Naive thymus-derived CD4-positive, alpha-beta T cell (primary cell): Measurements from ENCODE around the gene MMADHC. TPM values are rescaled to one million over a fixed set of nuclear protein-coding genes. Genes with fewer than 3 reads are reported as not detected.
A peak's percentile ranks its signal among the peaks of the same experiment; 100 is the strongest.

Experiments
- ATAC-seq: fragments of 150-1000 bp; cut with Tn5 transposase; 2 replicates; pipeline ENCODE4 v1.10.0; 2021; ENCODE audit warnings: mild to moderate bottlenecking, moderate library complexity
- CTCF ChIA-PET: fragments of 350-600 bp; sonication (Branson Sonifier 250); formaldehyde crosslinking; loops from one replicate; lab custom pipeline; 2021; ENCODE audit warnings: antibody characterized with exemption; lab: Charles Lee
- POLR2A ChIA-PET: fragments of 350-600 bp; sonication (Branson Sonifier 250); formaldehyde crosslinking; loops from one replicate; lab custom pipeline; 2021; ENCODE audit warnings: antibody characterized with exemption, inconsistent platforms; lab: Charles Lee
- DNase-seq, 9 donors: peaks; one replicate each; pipeline versions ENCODE4 v3.0.0 to v3.0.0-alpha.2; 2020 to 2022; ENCODE audit warnings: mixed read lengths in 1 of 9
- H3K27ac ChIP-seq: one replicate; pipeline ENCODE4 v1.7.0; 2013; ENCODE audit warnings: mild to moderate bottlenecking, low read depth, low read length, moderate library complexity
- H3K27me3 ChIP-seq, 2 donors: one replicate each; pipeline ENCODE4 v1.7.0; 2013; ENCODE audit warnings: low read length in 2 of 2, mild to moderate bottlenecking in 2 of 2, moderate library complexity in 2 of 2; ENCODE audit not compliant: control insufficient read depth in 2 of 2, insufficient read depth in 2 of 2
- H3K36me3 ChIP-seq, 3 experiments: 1 replicate in 2 of 3; 2 replicates in 1 of 3; pipeline ENCODE4 v1.7.0; 2013; ENCODE audit warnings: low read length in 3 of 3, mild to moderate bottlenecking in 3 of 3, moderate library complexity in 1 of 3; ENCODE audit not compliant: insufficient read depth in 3 of 3, control insufficient read depth in 2 of 3
- H3K4me1 ChIP-seq, 2 donors: one replicate each; pipeline ENCODE4 v1.7.0; 2013; ENCODE audit warnings: low read length in 2 of 2, mild to moderate bottlenecking in 2 of 2, moderate library complexity in 1 of 2; ENCODE audit not compliant: control insufficient read depth in 2 of 2, insufficient read depth in 2 of 2
- H3K4me3 ChIP-seq: 2 replicates; pipeline ENCODE4 v1.7.0; 2013; ENCODE audit warnings: mild to moderate bottlenecking, low read length
- H3K9me3 ChIP-seq, 3 experiments: 1 replicate in 2 of 3; 2 replicates in 1 of 3; pipeline ENCODE4 v1.7.0; 2013; ENCODE audit warnings: low read length in 3 of 3; ENCODE audit not compliant: control insufficient read depth in 2 of 3
- H3K27ac Mint-ChIP-seq, 9 donors: one replicate each; pipeline ENCODE4 v1.8.0; 2020 to 2022; ENCODE audit warnings: mixed read lengths in 9 of 9, mild to moderate bottlenecking in 8 of 9, moderate library complexity in 5 of 9, inconsistent platforms in 2 of 9
- H3K27me3 Mint-ChIP-seq, 5 donors: one replicate each; pipeline ENCODE4 v1.8.0; 2021 to 2022; ENCODE audit warnings: mixed read lengths in 5 of 5, mild to moderate bottlenecking in 1 of 5
- H3K36me3 Mint-ChIP-seq, 5 donors: one replicate each; pipeline ENCODE4 v1.8.0; 2020 to 2022; ENCODE audit warnings: mixed read lengths in 5 of 5, mild to moderate bottlenecking in 3 of 5, inconsistent platforms in 1 of 5
- H3K4me1 Mint-ChIP-seq, 7 donors: one replicate each; pipeline ENCODE4 v1.8.0; 2020 to 2022; ENCODE audit warnings: mixed read lengths in 7 of 7, mild to moderate bottlenecking in 3 of 7, inconsistent platforms in 1 of 7
- H3K4me3 Mint-ChIP-seq, 10 donors: one replicate each; pipeline ENCODE4 v1.8.0; 2020 to 2022; ENCODE audit warnings: mild to moderate bottlenecking in 10 of 10, mixed read lengths in 10 of 10, moderate library complexity in 6 of 10, inconsistent platforms in 2 of 10
- H3K9me3 Mint-ChIP-seq, 11 donors: one replicate each; pipeline ENCODE4 v1.8.0; 2020 to 2022; ENCODE audit warnings: mixed read lengths in 11 of 11, mild to moderate bottlenecking in 4 of 11, inconsistent platforms in 1 of 11, moderate library complexity in 1 of 11
- intact Hi-C, 2 donors: fragments of 100-400 bp; cut with micrococcal nuclease; formaldehyde crosslinking; loops; one replicate each; pipeline ENCODE4 v1.15.1; 2023
- polyA plus RNA-seq, 2 donors: library from polyadenylated mRNA; unstranded; fragments of 300-500 nt; fragmentation: Illumina TruSeq; gene quantifications; one replicate each; pipeline ENCODE4 v1.2.3, GENCODE V29; 2021
- total RNA-seq, 6 experiments: library from RNA in 5 of 6; stranded (reverse) in 5 of 6; gene quantifications; 1 replicate in 5 of 6; 2 replicates in 1 of 6; pipeline ENCODE4 v1.2.3 and lab custom pipeline; 2021 to 2026

The MMADHC gene
- total and polyA plus RNA-seq, 7 experiments from 2014 or later: 53.3 to 157 (median 68.5) TPM

DNA sequence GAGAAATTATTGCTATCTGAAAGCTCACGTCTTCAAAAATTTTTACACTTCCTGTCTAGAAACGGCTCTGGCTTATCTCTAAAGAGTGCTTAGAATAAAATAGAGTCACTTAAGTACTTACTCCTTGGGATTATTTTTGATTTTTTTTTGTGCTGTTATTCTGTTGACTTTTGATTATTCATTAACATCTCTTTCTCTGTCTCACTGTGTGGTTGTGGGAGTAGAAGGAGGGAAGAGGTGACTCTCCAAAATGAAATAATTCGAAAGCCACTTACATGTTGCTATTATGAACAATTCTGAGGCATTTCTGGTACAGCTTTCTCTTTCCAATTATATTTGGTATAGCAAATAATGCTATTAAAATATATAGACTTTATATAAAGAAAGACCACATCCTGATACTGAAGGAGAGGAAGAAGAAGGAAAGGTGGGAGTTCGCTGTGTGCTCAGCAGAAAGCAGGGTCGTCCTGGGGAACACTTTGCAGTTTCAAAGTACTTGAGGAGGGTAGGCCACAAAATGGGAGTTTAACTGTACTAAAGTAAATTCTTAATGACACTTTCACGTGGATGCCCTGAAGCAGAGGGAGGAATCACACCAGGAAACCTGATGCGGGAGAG, 9.6 kb upstream of the MMADHC start:
- Histone ChIP-seq H3K9me3 (no peaks in the 10 kb centered on the region), H3K36me3 (no peaks in the 10 kb centered on the region), H3K27ac (no peak overlapping the region), H3K27me3 (no peaks in the 10 kb centered on the region), H3K4me1 (no peaks in the 10 kb centered on the region), H3K4me3 (no peak overlapping the region)
- CTCF ChIA-PET: interaction anchor here (1.4 to 4.1 kb wide), 5 partner anchors 1450 to 1642 kb away, joined by 4 to 31 read pairs (median 15); no protein-coding TSS in a partner anchor
- ATAC-seq (peak; percentile 2), DNase-seq (peak in 1 of 9 donors; percentile 10)
- no peaks in the 10 kb centered on the region for H3K36me3 Mint-ChIP-seq
- H3K9me3 Mint-ChIP-seq: no peaks in the 10 kb centered on the region
- peaks cover 3 to 26% (median 14%) of the 10 kb centered on the region in 5 donors for H3K27me3 Mint-ChIP-seq
- H3K27ac Mint-ChIP-seq: peak overlapping the region in 2 of 9 donors; percentile 58 to 67
- intact Hi-C loops: loop anchor here (1.0 to 5.0 kb wide), 9 partner anchors 10 to 1840 kb away; partner anchors contain the start of genes MMADHC (in 1 of the 2) and RND3 (in 1 of the 2)
- POLR2A ChIA-PET: interaction anchor here (0.7 to 0.8 kb wide), 2 partner anchors 11 to 694 kb away, joined by 3 read pairs; no protein-coding TSS in a partner anchor
- H3K4me1 Mint-ChIP-seq: peaks cover 7 to 22% (median 17%) of the 10 kb centered on the region in 7 donors
- H3K4me3 Mint-ChIP-seq: peak overlapping the region in 8 of 10 donors; percentile 6 to 63 (median 38)

DNA sequence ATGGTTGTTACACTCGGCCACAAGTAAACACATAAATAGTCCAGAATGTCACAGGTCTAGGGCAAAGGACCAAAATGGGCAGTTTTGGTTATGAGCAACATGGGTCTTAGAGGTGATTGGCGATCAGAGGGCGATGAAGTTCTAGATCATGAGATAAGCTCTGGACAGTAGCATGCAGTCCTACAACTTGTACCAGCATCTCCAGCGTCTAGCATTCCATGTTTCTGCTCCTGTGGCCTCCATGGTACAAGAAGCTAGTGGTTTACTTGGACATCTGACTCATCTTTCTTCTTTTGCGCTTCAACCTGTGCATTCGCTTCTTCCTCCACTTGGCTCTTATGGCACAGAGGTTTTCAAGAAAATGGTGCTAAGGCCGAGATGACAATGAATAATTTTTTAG, 8.9 kb upstream of the MMADHC start:
- ChIA-PET POLR2A (interaction anchor here (0.7 to 0.8 kb wide), 2 partner anchors 10 to 693 kb away, joined by 3 read pairs; no protein-coding TSS in a partner anchor), CTCF (interaction anchor here (0.6 to 4.1 kb wide), 4 partner anchors 1451 to 1642 kb away, joined by 3 to 31 read pairs (median 10); no protein-coding TSS in a partner anchor)
- Mint-ChIP-seq H3K27ac (no peak overlapping the region), H3K9me3 (no peaks in the 10 kb centered on the region), H3K4me1 (peaks cover 2 to 17% (median 11%) of the 10 kb centered on the region in 7 donors), H3K27me3 (peaks cover 9 to 32% (median 20%) of the 10 kb centered on the region in 5 donors), H3K4me3 (no peak overlapping the region), H3K36me3 (peaks cover 0 to 5% (median 1%) of the 10 kb centered on the region in 5 donors)
- DNase-seq (no peak), ATAC-seq (no peak)
- Histone ChIP-seq H3K4me3 (no peak overlapping the region), H3K36me3 (no peaks in the 10 kb centered on the region), H3K27ac (no peak overlapping the region), H3K4me1 (no peaks in the 10 kb centered on the region), H3K27me3 (no peaks in the 10 kb centered on the region), H3K9me3 (no peaks in the 10 kb centered on the region)
- intact Hi-C loops: loop anchor here in 1 of 2 donors (2.0 to 5.0 kb wide), 2 partner anchors 120 to 426 kb away; no protein-coding TSS in a partner anchor

GRCh38 chr2:149595056-149595963, 7.7 kb upstream of the MMADHC start:
- Histone ChIP-seq H3K9me3 (no peaks in the 10 kb centered on the region), H3K27ac (no peak overlapping the region), H3K4me3 (no peak overlapping the region), H3K4me1 (no peaks in the 10 kb centered on the region), H3K36me3 (no peaks in the 10 kb centered on the region), H3K27me3 (no peaks in the 10 kb centered on the region)
- intact Hi-C loops: loop anchor here in 1 of 2 donors (5.0 kb wide), 1 partner anchor 427 kb away; no protein-coding TSS in a partner anchor
- Mint-ChIP-seq H3K27me3 (peaks cover 9 to 39% (median 28%) of the 10 kb centered on the region in 5 donors), H3K36me3 (peaks cover 0 to 5% (median 1%) of the 10 kb centered on the region in 5 donors), H3K4me3 (no peak overlapping the region), H3K9me3 (no peaks in the 10 kb centered on the region), H3K27ac (no peak overlapping the region), H3K4me1 (peaks cover 0 to 12% (median 7%) of the 10 kb centered on the region in 7 donors)
- ATAC-seq: no peak
- no peak for DNase-seq
- CTCF ChIA-PET: interaction anchor here (0.6 to 3.5 kb wide), 3 partner anchors 8 to 1456 kb away, joined by 4 to 15 read pairs (median 5); partner anchors contain the start of gene MMADHC
- POLR2A ChIA-PET: no interaction called here

DNA sequence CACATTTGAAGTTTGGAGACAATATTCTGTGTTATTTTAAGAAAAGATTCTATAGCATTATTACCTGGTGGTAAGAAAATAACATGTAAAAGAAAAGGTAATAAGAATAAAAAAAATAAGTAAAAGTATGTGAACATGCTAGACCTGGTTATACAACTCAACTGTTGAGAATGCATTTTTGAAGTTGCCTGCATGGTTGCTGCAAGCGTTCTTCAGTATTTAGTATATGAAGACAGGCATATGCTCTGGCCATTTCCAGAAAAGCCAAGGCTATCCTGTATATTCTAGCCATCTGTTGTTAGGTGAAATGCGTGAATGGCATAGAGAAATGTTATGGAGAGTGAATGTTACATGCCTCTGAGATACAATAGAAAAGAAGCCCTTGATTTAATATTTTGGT, 6.8 kb upstream of the MMADHC start:
- H3K36me3 ChIP-seq: no peaks in the 10 kb centered on the region
- Mint-ChIP-seq H3K9me3 (no peaks in the 10 kb centered on the region), H3K36me3 (peaks cover 0 to 5% (median 1%) of the 10 kb centered on the region in 5 donors), H3K4me3 (no peak overlapping the region), H3K4me1 (peaks cover 0 to 12% (median 7%) of the 10 kb centered on the region in 7 donors), H3K27me3 (peaks cover 17 to 45% (median 35%) of the 10 kb centered on the region in 5 donors), H3K27ac (no peak overlapping the region)
- H3K27me3 ChIP-seq: no peaks in the 10 kb centered on the region
- POLR2A ChIA-PET: no interaction called here
- ATAC-seq (no peak), DNase-seq (no peak)
- no peaks in the 10 kb centered on the region for H3K4me1 ChIP-seq
- no peaks in the 10 kb centered on the region for H3K9me3 ChIP-seq
- H3K27ac ChIP-seq: no peak overlapping the region
- no peak overlapping the region for H3K4me3 ChIP-seq
- CTCF ChIA-PET: interaction anchor here (0.7 to 3.5 kb wide), 3 partner anchors 7 to 1457 kb away, joined by 5 to 15 read pairs (median 5); partner anchors contain the start of gene MMADHC
- intact Hi-C loops: no loop called here

GRCh38 chr2:149587950-149588487, 444 bp upstream of the MMADHC start:
- Mint-ChIP-seq H3K27me3 (peaks cover 23 to 37% (median 33%) of the 10 kb centered on the region in 5 donors), H3K4me1 (peaks cover 21 to 52% (median 43%) of the 10 kb centered on the region in 7 donors), H3K36me3 (peaks cover 5 to 17% (median 13%) of the 10 kb centered on the region in 5 donors), H3K27ac (peak overlapping the region; percentile 95 to 100 (median 99)), H3K9me3 (peaks cover 0 to 7% (median 0%) of the 10 kb centered on the region in 11 donors), H3K4me3 (peak overlapping the region; percentile 95 to 99 (median 97))
- Histone ChIP-seq H3K36me3 (peaks cover 3 to 5% (median 4%) of the 10 kb centered on the region in 3 experiments), H3K4me1 (peaks cover 20 to 36% of the 10 kb centered on the region in 2 donors), H3K9me3 (no peaks in the 10 kb centered on the region), H3K27ac (peak overlapping the region; percentile 93), H3K27me3 (no peaks in the 10 kb centered on the region), H3K4me3 (peak overlapping the region; percentile 97)
- POLR2A ChIA-PET: interaction anchor here (0.7 to 1.8 kb wide), 6 partner anchors 16 to 1702 kb away, joined by 3 to 23 read pairs (median 4); partner anchors contain the start of genes NMI and RBM43
- intact Hi-C loops: loop anchor here (1.0 to 10.0 kb wide), 13 partner anchors 9 to 1821 kb away; partner anchors contain the start of genes KIF5C (in 2 of the 2), NMI (in 2 of the 2), ORC4 (in 2 of the 2) and RBM43 (in 2 of the 2)
- ATAC-seq (no peak), DNase-seq (no peak)
- CTCF ChIA-PET: no interaction called here
